ENCODE measurements around the gene FAM120AOS. TPM values are rescaled to one million over a fixed set of nuclear protein-coding genes. Genes with fewer than 3 reads are reported as not detected.
A peak's percentile ranks its signal among the peaks of the same experiment; 100 is the strongest.

Gene FAM120AOS
- total and polyA plus RNA-seq, 3 experiments from 2014 or later, result 41.0 to 62.6 (median 42.7) TPM

- Histone ChIP-seq H3K36me3 (ENCODE audit: insufficient read depth, low read length) (peaks cover 18% of the 10 kb centered on the region), H3K9me3 (ENCODE audit: low read length) (no peaks in the 10 kb centered on the region), H3K27ac (ENCODE audit: low read depth, low read length) (no peak overlapping the region), H3K27me3 (ENCODE audit: insufficient read depth, low read length, poor library complexity, severe bottlenecking) (no peaks in the 10 kb centered on the region), H3K4me3 (ENCODE audit: low read length) (no peak overlapping the region), H3K4me1 (ENCODE audit: insufficient read depth, low read length) (no peaks in the 10 kb centered on the region)
- no peaks in the 10 kb centered on the region for H3K9me3 Mint-ChIP-seq
- peaks cover 35 to 56% (median 55%) of the 10 kb centered on the region in 3 donors for H3K4me1 Mint-ChIP-seq
- H3K4me3 Mint-ChIP-seq, result no peak overlapping the region
- no peaks in the 10 kb centered on the region for H3K27me3 Mint-ChIP-seq
- DNase-seq, result no peak
- POLR2A ChIA-PET, result no interaction called here
- peak overlapping the region in 4 of 8 donors; percentile 9 to 52 (median 46) for H3K27ac Mint-ChIP-seq
- CTCF ChIA-PET, result no interaction called here
- H3K36me3 Mint-ChIP-seq, result peaks cover 0 to 76% (median 21%) of the 10 kb centered on the region in 3 donors
Observed at GRCh38 chr9:93475856-93476255, 22.5 kb upstream of the FAM120AOS start.

- H3K27me3 ChIP-seq (ENCODE audit: insufficient read depth, low read length, poor library complexity, severe bottlenecking), result no peaks in the 10 kb centered on the region
- peaks cover 12% of the 10 kb centered on the region for H3K36me3 ChIP-seq (ENCODE audit: insufficient read depth, low read length)
- POLR2A ChIA-PET, result no interaction called here
- peaks cover 39 to 57% (median 57%) of the 10 kb centered on the region in 3 donors for H3K4me1 Mint-ChIP-seq
- no peak overlapping the region for H3K4me3 Mint-ChIP-seq
- H3K9me3 ChIP-seq (ENCODE audit: low read length), result no peaks in the 10 kb centered on the region
- H3K4me1 ChIP-seq (ENCODE audit: insufficient read depth, low read length), result peaks cover 7% of the 10 kb centered on the region
- no peak overlapping the region for H3K27ac ChIP-seq (ENCODE audit: low read depth, low read length)
- DNase-seq, result no peak
- no peaks in the 10 kb centered on the region for H3K9me3 Mint-ChIP-seq
- CTCF ChIA-PET, result no interaction called here
- H3K27me3 Mint-ChIP-seq, result no peaks in the 10 kb centered on the region
- peaks cover 0 to 75% (median 21%) of the 10 kb centered on the region in 3 donors for H3K36me3 Mint-ChIP-seq
- H3K4me3 ChIP-seq (ENCODE audit: low read length), result no peak overlapping the region
- peak overlapping the region in 2 of 8 donors; percentile 12 to 42 for H3K27ac Mint-ChIP-seq
Observed at GRCh38 chr9:93475108-93475507, 21.7 kb upstream of the FAM120AOS start.

- no peak for DNase-seq
- H3K36me3 Mint-ChIP-seq, result peaks cover 0 to 63% (median 18%) of the 10 kb centered on the region in 3 donors
- Histone ChIP-seq H3K36me3 (ENCODE audit: insufficient read depth, low read length) (peaks cover 5% of the 10 kb centered on the region), H3K4me1 (ENCODE audit: insufficient read depth, low read length) (peaks cover 20% of the 10 kb centered on the region), H3K9me3 (ENCODE audit: low read length) (no peaks in the 10 kb centered on the region), H3K4me3 (ENCODE audit: low read length) (no peak overlapping the region), H3K27me3 (ENCODE audit: insufficient read depth, low read length, poor library complexity, severe bottlenecking) (no peaks in the 10 kb centered on the region), H3K27ac (ENCODE audit: low read depth, low read length) (no peak overlapping the region)
- H3K4me1 Mint-ChIP-seq, result peaks cover 45 to 65% (median 60%) of the 10 kb centered on the region in 3 donors
- H3K9me3 Mint-ChIP-seq, result no peaks in the 10 kb centered on the region
- no peak overlapping the region for H3K4me3 Mint-ChIP-seq
- ChIA-PET CTCF (interaction anchor here (1.1 kb wide), 1 partner anchor 9 kb away, joined by 3 read pairs; no protein-coding TSS in a partner anchor), POLR2A (no interaction called here)
- no peaks in the 10 kb centered on the region for H3K27me3 Mint-ChIP-seq
- H3K27ac Mint-ChIP-seq, result no peak overlapping the region
Observed at GRCh38 chr9:93473411-93473810, 20.0 kb upstream of the FAM120AOS start.

GRCh38 chr9:93471124-93471523 is 17.7 kb upstream of the FAM120AOS start:
- no peak overlapping the region for H3K4me3 ChIP-seq (ENCODE audit: low read length)
- H3K4me1 Mint-ChIP-seq, result peaks cover 55 to 71% (median 69%) of the 10 kb centered on the region in 3 donors

GRCh38 chr9:93470391-93470790 is 17.0 kb upstream of the FAM120AOS start:
- H3K27me3 ChIP-seq (ENCODE audit: insufficient read depth, low read length, poor library complexity, severe bottlenecking), result no peaks in the 10 kb centered on the region
- Mint-ChIP-seq H3K36me3 (peaks cover 0 to 40% (median 10%) of the 10 kb centered on the region in 3 donors), H3K4me3 (peak overlapping the region in 1 of 7 donors; percentile 15), H3K27me3 (no peaks in the 10 kb centered on the region), H3K9me3 (no peaks in the 10 kb centered on the region), H3K27ac (peak overlapping the region in 5 of 8 donors; percentile 19 to 59 (median 43)), H3K4me1 (peaks cover 55 to 71% (median 69%) of the 10 kb centered on the region in 3 donors)
- no peak overlapping the region for H3K4me3 ChIP-seq (ENCODE audit: low read length)
- no peak for DNase-seq
- H3K27ac ChIP-seq (ENCODE audit: low read depth, low read length), result no peak overlapping the region
- no peaks in the 10 kb centered on the region for H3K9me3 ChIP-seq (ENCODE audit: low read length)
- no peaks in the 10 kb centered on the region for H3K36me3 ChIP-seq (ENCODE audit: insufficient read depth, low read length)
- H3K4me1 ChIP-seq (ENCODE audit: insufficient read depth, low read length), result peaks cover 46% of the 10 kb centered on the region
- ChIA-PET POLR2A (no interaction called here), CTCF (no interaction called here)

More at GRCh38 chr9:93471124-93471523, 17.7 kb upstream of the FAM120AOS start:
- Mint-ChIP-seq H3K27me3 (no peaks in the 10 kb centered on the region), H3K27ac (peak overlapping the region in 2 of 8 donors; percentile 21 to 59), H3K4me3 (no peak overlapping the region), H3K36me3 (peaks cover 0 to 47% (median 11%) of the 10 kb centered on the region in 3 donors), H3K9me3 (no peaks in the 10 kb centered on the region)
- CTCF ChIA-PET, result no interaction called here
- Histone ChIP-seq H3K36me3 (ENCODE audit: insufficient read depth, low read length) (no peaks in the 10 kb centered on the region), H3K27me3 (ENCODE audit: insufficient read depth, low read length, poor library complexity, severe bottlenecking) (no peaks in the 10 kb centered on the region), H3K9me3 (ENCODE audit: low read length) (no peaks in the 10 kb centered on the region), H3K4me1 (ENCODE audit: insufficient read depth, low read length) (peaks cover 39% of the 10 kb centered on the region), H3K27ac (ENCODE audit: low read depth, low read length) (no peak overlapping the region)
- DNase-seq, result no peak
- POLR2A ChIA-PET, result no interaction called here

- Mint-ChIP-seq H3K4me1 (peaks cover 68 to 83% (median 81%) of the 10 kb centered on the region in 3 donors), H3K36me3 (peaks cover 0 to 28% (median 4%) of the 10 kb centered on the region in 3 donors), H3K9me3 (no peaks in the 10 kb centered on the region), H3K27me3 (no peaks in the 10 kb centered on the region), H3K27ac (peak overlapping the region; percentile 15 to 88 (median 66)), H3K4me3 (peak overlapping the region; percentile 13 to 80 (median 51))
- peak overlapping the region; percentile 40 for H3K27ac ChIP-seq (ENCODE audit: low read depth, low read length)
- H3K4me1 ChIP-seq (ENCODE audit: insufficient read depth, low read length), result peaks cover 60% of the 10 kb centered on the region
- H3K4me3 ChIP-seq (ENCODE audit: low read length), result no peak overlapping the region
- ChIA-PET POLR2A (no interaction called here), CTCF (interaction anchor here (0.7 kb wide), 1 partner anchor 97 kb away, joined by 3 read pairs; no protein-coding TSS in a partner anchor)
- DNase-seq, result no peak
- no peaks in the 10 kb centered on the region for H3K9me3 ChIP-seq (ENCODE audit: low read length)
- H3K27me3 ChIP-seq (ENCODE audit: insufficient read depth, low read length, poor library complexity, severe bottlenecking), result no peaks in the 10 kb centered on the region
- no peaks in the 10 kb centered on the region for H3K36me3 ChIP-seq (ENCODE audit: insufficient read depth, low read length)
Observed at GRCh38 chr9:93468763-93469456, 15.5 kb upstream of the FAM120AOS start.

- ChIA-PET POLR2A (no interaction called here), CTCF (no interaction called here)
- Mint-ChIP-seq H3K27ac (peak overlapping the region in 7 of 8 donors; percentile 11 to 85 (median 74)), H3K4me3 (peak overlapping the region in 6 of 7 donors; percentile 32 to 66 (median 52)), H3K36me3 (peaks cover 0 to 22% (median 4%) of the 10 kb centered on the region in 3 donors), H3K4me1 (peaks cover 81 to 97% (median 95%) of the 10 kb centered on the region in 3 donors), H3K9me3 (no peaks in the 10 kb centered on the region), H3K27me3 (no peaks in the 10 kb centered on the region)
- no peak overlapping the region for H3K27ac ChIP-seq (ENCODE audit: low read depth, low read length)
- no peaks in the 10 kb centered on the region for H3K36me3 ChIP-seq (ENCODE audit: insufficient read depth, low read length)
- no peaks in the 10 kb centered on the region for H3K9me3 ChIP-seq (ENCODE audit: low read length)
- H3K4me1 ChIP-seq (ENCODE audit: insufficient read depth, low read length), result peaks cover 75% of the 10 kb centered on the region
- no peaks in the 10 kb centered on the region for H3K27me3 ChIP-seq (ENCODE audit: insufficient read depth, low read length, poor library complexity, severe bottlenecking)
- H3K4me3 ChIP-seq (ENCODE audit: low read length), result no peak overlapping the region
- no peak for DNase-seq
Observed at GRCh38 chr9:93467462-93467861, 14.1 kb upstream of the FAM120AOS start.

GRCh38 chr9:93467062-93467416 is 13.7 kb upstream of the FAM120AOS start:
- Histone ChIP-seq H3K4me3 (ENCODE audit: low read length) (no peak overlapping the region), H3K4me1 (ENCODE audit: insufficient read depth, low read length) (peaks cover 76% of the 10 kb centered on the region), H3K36me3 (ENCODE audit: insufficient read depth, low read length) (no peaks in the 10 kb centered on the region), H3K27me3 (ENCODE audit: insufficient read depth, low read length, poor library complexity, severe bottlenecking) (no peaks in the 10 kb centered on the region), H3K27ac (ENCODE audit: low read depth, low read length) (no peak overlapping the region), H3K9me3 (ENCODE audit: low read length) (no peaks in the 10 kb centered on the region)
- no peak for DNase-seq
- peak overlapping the region in 6 of 7 donors; percentile 32 to 66 (median 61) for H3K4me3 Mint-ChIP-seq
- ChIA-PET POLR2A (no interaction called here), CTCF (no interaction called here)
- peaks cover 0 to 19% (median 0%) of the 10 kb centered on the region in 3 donors for H3K36me3 Mint-ChIP-seq
- H3K9me3 Mint-ChIP-seq, result no peaks in the 10 kb centered on the region
- peaks cover 79 to 95% (median 92%) of the 10 kb centered on the region in 3 donors for H3K4me1 Mint-ChIP-seq
- peak overlapping the region in 6 of 8 donors; percentile 18 to 78 (median 74) for H3K27ac Mint-ChIP-seq
- no peaks in the 10 kb centered on the region for H3K27me3 Mint-ChIP-seq
